ENCODE measurements around the gene TIMM23.

GRCh38 chr10:46052057-46052790, 79.9 kb downstream of the TIMM23 start:
- TF ChIP-seq EZH2 (IDR thresholded peaks at IDR 0.05) (no peak), MAX (IDR thresholded peaks at IDR 0.05) (no peak), POLR2A (IDR thresholded peaks at IDR 0.05; ENCODE audit: borderline replicate concordance, extremely low read depth, insufficient read depth, insufficient read length) (no peak), TCF7L2 (IDR thresholded peaks at IDR 0.05; ENCODE audit: borderline replicate concordance, extremely low read depth, insufficient read depth, insufficient read length) (no peak), ZNF274 (IDR thresholded peaks at IDR 0.05; ENCODE audit: low read depth, low read length) (no peak), EZH2phosphoT487 (IDR thresholded peaks at IDR 0.05; ENCODE audit: borderline replicate concordance) (no peak), SRF (IDR thresholded peaks at IDR 0.05; ENCODE audit: low read depth) (no peak), CTCF (IDR thresholded peaks at IDR 0.05 in 2 of 3, conservative IDR thresholded peaks at IDR 0.05 in 1 of 3; ENCODE audit: borderline replicate concordance in 1 of 3, insufficient read depth in 1 of 3, low read depth in 2 of 3, low read length in 2 of 3) (no peak), YY1 (IDR thresholded peaks at IDR 0.05; ENCODE audit: extremely low read depth, insufficient replicate concordance, low read depth, low read length) (no peak)
